GM23338 (cell line): ENCODE data around the gene GRIA3. TPM values are rescaled to one million over a fixed set of nuclear protein-coding genes. Genes with fewer than 3 reads are reported as not detected.

Experiments
- ATAC-seq: fragments of 200-7000 bp; cut with Tn5 transposase; 3 replicates; pipeline ENCODE4 v1.9.1; 2020
- DNase-seq: peaks from one replicate; pipeline ENCODE4 v3.0.0-alpha.2; 2015; ENCODE audit warnings: low spot score
- H2AFZ ChIP-seq: fragments of 200-600 bp; sonication (generic); 2 replicates; pipeline ENCODE4 v1.8.0; 2016; ENCODE audit warnings: antibody characterized with exemption, mild to moderate bottlenecking, moderate library complexity
- H3F3A ChIP-seq: fragments of 200-600 bp; sonication (generic); replicated peaks from 2 replicates; pipeline ENCODE4 v1.8.0; 2017; ENCODE audit warnings: antibody characterized with exemption, mixed run types, low read depth
- H3K27ac ChIP-seq: fragments of 200-600 bp; sonication (generic); 2 replicates; pipeline ENCODE4 v1.6.1; 2016; ENCODE audit warnings: low read depth
- H3K27me3 ChIP-seq: fragments of 200-600 bp; sonication (generic); 2 replicates; pipeline ENCODE4 v1.8.0; 2016; ENCODE audit warnings: mild to moderate bottlenecking, mixed run types, moderate library complexity; ENCODE audit not compliant: insufficient read depth
- H3K36me3 ChIP-seq: fragments of 200-600 bp; sonication (generic); 2 replicates; pipeline ENCODE4 v1.8.0; 2016; ENCODE audit warnings: mild to moderate bottlenecking; ENCODE audit not compliant: insufficient read depth
- H3K4me1 ChIP-seq: fragments of 200-600 bp; sonication (generic); 2 replicates; pipeline ENCODE4 v1.8.0; 2016; ENCODE audit warnings: mild to moderate bottlenecking, moderate library complexity; ENCODE audit not compliant: insufficient read depth
- H3K4me2 ChIP-seq: fragments of 200-600 bp; sonication (generic); 2 replicates; pipeline ENCODE4 v1.7.1; 2017; ENCODE audit warnings: mixed run types
- H3K4me3 ChIP-seq: fragments of 200-600 bp; sonication (generic); 2 replicates; pipeline ENCODE4 v1.6.1; 2016; ENCODE audit warnings: mixed run types
- H3K79me2 ChIP-seq: fragments of 200-600 bp; sonication (generic); replicated peaks from 2 replicates; pipeline ENCODE4 v1.8.0; 2017; ENCODE audit warnings: mild to moderate bottlenecking; ENCODE audit not compliant: insufficient read depth
- H3K9me2 ChIP-seq: fragments of 200-600 bp; sonication (generic); 2 replicates; pipeline ENCODE4 v1.8.0; 2017; ENCODE audit not compliant: insufficient read depth
- H4K20me1 ChIP-seq: fragments of 200-600 bp; sonication (generic); replicated peaks from 2 replicates; pipeline ENCODE4 v1.8.0; 2017; ENCODE audit warnings: mild to moderate bottlenecking; ENCODE audit not compliant: insufficient read depth
- H3K27ac Mint-ChIP-seq: 2 replicates; pipeline ENCODE4 v1.8.0; 2020; ENCODE audit warnings: inconsistent platforms, mild to moderate bottlenecking, moderate library complexity, mixed read lengths
- H3K27me3 Mint-ChIP-seq: 3 replicates; pipeline ENCODE4 v1.8.0; 2022; ENCODE audit warnings: low read depth, mild to moderate bottlenecking, moderate library complexity, mixed read lengths, inconsistent platforms; ENCODE audit not compliant: insufficient read depth, poor library complexity
- H3K36me3 Mint-ChIP-seq: 3 replicates; pipeline ENCODE4 v1.8.0; 2021; ENCODE audit warnings: low read depth, mild to moderate bottlenecking, inconsistent platforms, moderate library complexity, mixed read lengths
- H3K4me1 Mint-ChIP-seq: 3 replicates; pipeline ENCODE4 v1.8.0; 2020; ENCODE audit warnings: mild to moderate bottlenecking, inconsistent platforms, mixed read lengths
- H3K4me3 Mint-ChIP-seq: 3 replicates; pipeline ENCODE4 v1.8.0; 2021; ENCODE audit warnings: moderate library complexity, mild to moderate bottlenecking, inconsistent platforms, mixed read lengths
- H3K9me3 Mint-ChIP-seq: 3 replicates; pipeline ENCODE4 v1.8.0; 2020; ENCODE audit warnings: moderate library complexity, mild to moderate bottlenecking, inconsistent platforms, mixed read lengths
- CREB1 ChIP-seq: fragments of 250-450 bp; sonication (Bioruptor Pico); IDR thresholded peaks from 2 replicates; pipeline ENCODE4 v1.5.0; 2020; ENCODE audit warnings: low read depth, mild to moderate bottlenecking, moderate library complexity
- CTCF ChIP-seq, 2 experiments: fragments of 200-600 bp in 1 of 2; sonication (generic) in 1 of 2; conservative IDR thresholded peaks; 2 replicates each; pipeline versions ENCODE4 v1.5.1 to v1.6.1; 2016 to 2017; ENCODE audit warnings: antibody characterized with exemption in 2 of 2, low read depth in 2 of 2, mild to moderate bottlenecking in 2 of 2, moderate library complexity in 1 of 2
- ETS1 ChIP-seq: IDR thresholded peaks from 2 replicates; pipeline ENCODE4 v1.6.1; 2016; ENCODE audit warnings: antibody characterized with exemption
- EZH2 ChIP-seq: fragments of 200-600 bp; sonication (generic); IDR thresholded peaks from one replicate; pipeline ENCODE4 v1.8.0; 2017; ENCODE audit warnings: antibody characterized with exemption, mild to moderate bottlenecking, low read depth; ENCODE audit not compliant: unreplicated experiment
- EZH2phosphoT487 ChIP-seq: fragments of 200-600 bp; sonication (generic); IDR thresholded peaks from one replicate; pipeline ENCODE4 v1.8.1; 2018; ENCODE audit warnings: antibody characterized with exemption; ENCODE audit not compliant: unreplicated experiment
- JUNB ChIP-seq: IDR thresholded peaks from one replicate; pipeline ENCODE4 v1.6.1; 2016; ENCODE audit warnings: antibody characterized with exemption; ENCODE audit not compliant: unreplicated experiment
- NANOG ChIP-seq: IDR thresholded peaks from 2 replicates; pipeline ENCODE4 v1.6.1; 2016; ENCODE audit warnings: antibody characterized with exemption, borderline replicate concordance
- POLR2AphosphoS5 ChIP-seq: IDR thresholded peaks from 2 replicates; pipeline ENCODE4 v1.6.1; 2016; ENCODE audit warnings: antibody characterized with exemption, low read depth
- REST ChIP-seq: IDR thresholded peaks from one replicate; pipeline ENCODE4 v1.6.1; 2018; ENCODE audit warnings: antibody characterized with exemption; ENCODE audit not compliant: unreplicated experiment
- STAT1 ChIP-seq: IDR thresholded peaks from one replicate; pipeline ENCODE4 v1.6.1; 2016; ENCODE audit warnings: antibody characterized with exemption; ENCODE audit not compliant: unreplicated experiment
- ZNF114 ChIP-seq: fragments of 250-450 bp; sonication (Bioruptor Pico); IDR thresholded peaks from 2 replicates; pipeline ENCODE4 v1.5.0; 2020; ENCODE audit warnings: mild to moderate bottlenecking, moderate library complexity
- ZNF331 ChIP-seq: fragments of 250-450 bp; sonication (Bioruptor Pico); IDR thresholded peaks from 2 replicates; pipeline ENCODE4 v1.5.0; 2020; ENCODE audit warnings: low read depth, mild to moderate bottlenecking, moderate library complexity
- ZNF462 ChIP-seq: fragments of 250-450 bp; sonication (Bioruptor Pico); IDR thresholded peaks from 2 replicates; pipeline ENCODE4 v1.5.0; 2020; ENCODE audit warnings: mild to moderate bottlenecking, moderate library complexity
- polyA plus RNA-seq: library from polyadenylated mRNA; unstranded; fragments of >200 nt; fragmentation: Nextera tagmentation; extraction: Ambion mirVana; gene quantifications from 2 replicates; pipeline ENCODE4 v1.2.1, GENCODE V29; 2016
- total RNA-seq: library from RNA; depleted of rRNA; stranded (reverse); fragments of >200 nt; shearing (Covaris generic); gene quantifications from 2 replicates; pipeline ENCODE4 v1.2.3, GENCODE V29; 2014

The GRIA3 gene
- total and polyA plus RNA-seq, 2 experiments from 2014 or later = 2.7 to 5.6 TPM

GRCh38 chrX:123153846-123154335 lies 30.2 kb upstream of the GRIA3 start:
- TF ChIP-seq NANOG (no peak), EZH2 (no peak), ETS1 (no peak), EZH2phosphoT487 (no peak), POLR2AphosphoS5 (no peak), STAT1 (no peak), ZNF462 (CRISPR knock-in tag) (no peak), ZNF331 (no peak), CREB1 (CRISPR knock-in tag) (no peak), CTCF (conservative IDR thresholded peaks at IDR 0.05; ENCODE audit: low read depth in 2 of 2) (no peak), REST (no peak), ZNF114 (CRISPR knock-in tag) (no peak), JUNB (no peak)
- H3K9me2 ChIP-seq = no peaks in the 10 kb centered on the region
- no peak overlapping the region for H3K4me3 ChIP-seq
- no peak overlapping the region for H3K4me2 ChIP-seq
- Mint-ChIP-seq H3K27me3 (no peaks in the 10 kb centered on the region), H3K4me1 (peaks cover 5% of the 10 kb centered on the region; the same call in 2 of the 3 replicates), H3K9me3 (no peaks in the 10 kb centered on the region), H3K36me3 (no peaks in the 10 kb centered on the region), H3K4me3 (no peak overlapping the region), H3K27ac (no peak overlapping the region)
- H3K79me2 ChIP-seq = no peaks in the 10 kb centered on the region
- no peak overlapping the region for H3K27ac ChIP-seq
- H3K27me3 ChIP-seq = no peaks in the 10 kb centered on the region
- ATAC-seq = no peak
- H3K36me3 ChIP-seq = no peaks in the 10 kb centered on the region
- H2AFZ ChIP-seq = no peak overlapping the region
- no peaks in the 10 kb centered on the region for H3K4me1 ChIP-seq
- no peaks in the 10 kb centered on the region for H4K20me1 ChIP-seq
- no peaks in the 10 kb centered on the region for H3F3A ChIP-seq
- no peak for DNase-seq
